SK-N-SH treated with all-trans-retinoic acid at 6 μM for 48 hours (cell line): ENCODE measurements around the gene HOATZ.

Experiments used
- ARNTL ChIP-seq: fragments of 450-650 bp; formaldehyde crosslinking; IDR thresholded peaks from 2 replicates; pipeline ENCODE4 v1.5.0; 2020; ENCODE audit warnings: low read depth, mild to moderate bottlenecking, moderate library complexity, borderline replicate concordance
- BACH2 ChIP-seq: fragments of 250-450 bp; sonication (Bioruptor Pico); IDR thresholded peaks from 2 replicates; pipeline ENCODE4 v1.9.0; 2021; ENCODE audit warnings: mild to moderate bottlenecking, borderline replicate concordance
- CSDC2 ChIP-seq: fragments of 250-450 bp; sonication (Bioruptor Pico); IDR thresholded peaks from 2 replicates; pipeline ENCODE4 v1.5.0; 2020; ENCODE audit warnings: mild to moderate bottlenecking, moderate library complexity
- CSRNP3 ChIP-seq: fragments of 250-450 bp; sonication (Bioruptor Pico); IDR thresholded peaks from 2 replicates; pipeline ENCODE4 v1.5.1; 2021; ENCODE audit warnings: mild to moderate bottlenecking, moderate library complexity
- OSR1 ChIP-seq: fragments of 250-450 bp; sonication (Bioruptor Pico); IDR thresholded peaks from 2 replicates; pipeline ENCODE4 v1.8.0; 2022; ENCODE audit warnings: moderate library complexity, mild to moderate bottlenecking, inconsistent platforms
- PPARA ChIP-seq: fragments of 250-450 bp; sonication (Bioruptor Pico); IDR thresholded peaks from 2 replicates; pipeline ENCODE4 v1.5.0; 2020; ENCODE audit warnings: mild to moderate bottlenecking, borderline replicate concordance
- RARB ChIP-seq: fragments of 250-450 bp; sonication (Bioruptor Pico); IDR thresholded peaks from 2 replicates; pipeline ENCODE4 v1.8.0; 2021; ENCODE audit warnings: mild to moderate bottlenecking, moderate library complexity
- SNAI2 ChIP-seq: fragments of 250-450 bp; sonication (Bioruptor Pico); IDR thresholded peaks from 2 replicates; pipeline ENCODE4 v1.5.0; 2020; ENCODE audit warnings: mild to moderate bottlenecking, moderate library complexity
- TCF4 ChIP-seq: fragments of 250-450 bp; sonication (Bioruptor Pico); IDR thresholded peaks from 2 replicates; pipeline ENCODE4 v1.8.0; 2021; ENCODE audit warnings: mild to moderate bottlenecking, moderate library complexity, borderline replicate concordance
- TOX ChIP-seq: fragments of 250-450 bp; sonication (Bioruptor Pico); IDR thresholded peaks from 2 replicates; pipeline ENCODE4 v1.8.0; 2021; ENCODE audit warnings: mild to moderate bottlenecking, moderate library complexity, borderline replicate concordance
- ZFP3 ChIP-seq: fragments of 250-450 bp; sonication (Bioruptor Pico); IDR thresholded peaks from 2 replicates; pipeline ENCODE4 v1.5.0; 2020; ENCODE audit warnings: mild to moderate bottlenecking, moderate library complexity
- ZFP30 ChIP-seq: fragments of 450-650 bp; formaldehyde crosslinking; IDR thresholded peaks from 2 replicates; pipeline ENCODE4 v1.5.0; 2022; ENCODE audit warnings: mild to moderate bottlenecking, moderate library complexity
- ZNF8 ChIP-seq: fragments of 450-650 bp; formaldehyde crosslinking; IDR thresholded peaks from 2 replicates; pipeline ENCODE4 v1.5.0; 2020; ENCODE audit warnings: mild to moderate bottlenecking, moderate library complexity
- TF ChIP-seq, protein P1 (sequence below): fragments of 250-450 bp; sonication (Bioruptor Pico); IDR thresholded peaks from 2 replicates; pipeline ENCODE4 v1.8.0; 2020; ENCODE audit warnings: mild to moderate bottlenecking, moderate library complexity, borderline replicate concordance

DNA sequence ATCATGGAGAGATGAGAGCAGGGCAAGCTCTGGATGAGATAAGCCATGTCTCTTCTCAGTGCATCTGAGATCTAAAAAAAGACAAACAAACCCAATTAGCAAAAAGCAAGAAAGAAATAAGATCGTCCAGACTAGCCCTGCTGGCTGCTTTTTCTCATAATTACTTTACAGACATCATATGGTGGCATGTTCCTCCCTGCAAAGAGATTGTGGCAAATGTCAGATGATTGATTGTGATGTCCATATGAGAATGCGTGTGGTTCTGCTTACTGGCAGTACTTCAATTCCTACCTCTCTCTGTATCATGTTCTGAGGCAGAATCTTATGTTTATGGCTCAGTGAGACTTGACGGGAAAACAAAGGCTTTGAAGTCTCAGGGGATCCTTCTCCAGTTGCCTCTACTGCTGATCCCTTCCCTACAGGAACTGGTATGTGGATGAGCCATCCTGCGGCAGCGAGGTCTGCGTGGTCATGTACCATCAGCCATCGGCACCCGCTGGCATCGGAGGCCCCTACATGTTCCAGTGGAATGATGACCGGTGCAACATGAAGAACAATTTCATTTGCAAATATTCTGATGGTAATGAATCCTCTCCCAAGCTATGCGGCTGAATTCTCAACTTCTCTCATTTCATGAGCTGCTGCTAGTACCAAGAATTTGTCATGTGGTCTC is 34.8 kb downstream of the HOATZ start:
- TF ChIP-seq, protein P1, sequence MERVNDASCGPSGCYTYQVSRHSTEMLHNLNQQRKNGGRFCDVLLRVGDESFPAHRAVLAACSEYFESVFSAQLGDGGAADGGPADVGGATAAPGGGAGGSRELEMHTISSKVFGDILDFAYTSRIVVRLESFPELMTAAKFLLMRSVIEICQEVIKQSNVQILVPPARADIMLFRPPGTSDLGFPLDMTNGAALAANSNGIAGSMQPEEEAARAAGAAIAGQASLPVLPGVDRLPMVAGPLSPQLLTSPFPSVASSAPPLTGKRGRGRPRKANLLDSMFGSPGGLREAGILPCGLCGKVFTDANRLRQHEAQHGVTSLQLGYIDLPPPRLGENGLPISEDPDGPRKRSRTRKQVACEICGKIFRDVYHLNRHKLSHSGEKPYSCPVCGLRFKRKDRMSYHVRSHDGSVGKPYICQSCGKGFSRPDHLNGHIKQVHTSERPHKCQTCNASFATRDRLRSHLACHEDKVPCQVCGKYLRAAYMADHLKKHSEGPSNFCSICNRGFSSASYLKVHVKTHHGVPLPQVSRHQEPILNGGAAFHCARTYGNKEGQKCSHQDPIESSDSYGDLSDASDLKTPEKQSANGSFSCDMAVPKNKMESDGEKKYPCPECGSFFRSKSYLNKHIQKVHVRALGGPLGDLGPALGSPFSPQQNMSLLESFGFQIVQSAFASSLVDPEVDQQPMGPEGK (CRISPR knock-in tag): peak; percentile 47; the same call in 1 of the 2 replicates
- peak; percentile 83; the same call in 1 of the 2 replicates for TF ChIP-seq TOX (CRISPR knock-in tag)
- no peak for TF ChIP-seq ZNF8
- TF ChIP-seq RARB (CRISPR knock-in tag): no peak
- TF ChIP-seq PPARA: no peak
- no peak for TF ChIP-seq ZFP30 (CRISPR knock-in tag)
- TF ChIP-seq CSRNP3 (CRISPR knock-in tag): peak; percentile 50; the same call in 1 of the 2 replicates
- no peak for TF ChIP-seq BACH2
- TF ChIP-seq ZFP3 (CRISPR knock-in tag): 0 out of 2 replicates have a peak, but pooled peaks have one; percentile 19
- peak; percentile 53 for TF ChIP-seq CSDC2 (CRISPR knock-in tag)
- TF ChIP-seq SNAI2: peak; percentile 15; the same call in 1 of the 2 replicates
- TF ChIP-seq TCF4 (CRISPR knock-in tag): peak; percentile 88
- TF ChIP-seq ARNTL (CRISPR knock-in tag): no peak
- TF ChIP-seq OSR1 (CRISPR knock-in tag): no peak
